Stimulated activated CD4-positive, alpha-beta T cell treated with anti-CD3 and anti-CD28 coated beads, Interleukin-12 subunit alpha, Interleukin-12 subunit beta, amount 100 ng/mL, for 4 hours (primary cell): ENCODE data around the gene LMF1.
"Not testable (repeated sequence)": the region's sequence is repeated elsewhere in the genome, so short reads cannot be mapped to it uniquely, and the experiment has no call there.

ENCODE experiments used
- DNase-seq: peaks from one replicate; pipeline ENCODE4 v3.0.0-alpha.2; 2020

LMF1 gene

DNA sequence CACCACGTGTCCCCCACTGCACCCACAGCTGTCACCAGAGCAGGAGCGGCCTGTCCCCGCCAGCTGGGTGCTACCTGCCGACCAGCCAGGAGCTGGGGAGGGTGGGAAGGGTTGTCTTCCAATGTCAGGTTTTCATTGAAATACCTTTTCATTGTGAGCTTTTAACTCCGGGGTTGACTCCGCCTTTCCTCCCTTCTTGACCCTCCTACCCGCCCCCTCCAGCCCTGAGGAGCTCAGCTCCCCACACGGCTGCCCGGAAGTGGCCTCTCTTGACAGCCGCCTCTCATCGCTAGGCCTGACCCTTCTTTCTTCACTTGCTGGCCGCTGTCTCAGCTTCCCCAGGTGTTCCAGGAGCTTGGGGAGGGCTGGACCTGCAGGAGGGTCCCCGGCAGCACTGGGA lies 149.0 kb downstream of the LMF1 start:
- DNase-seq = no peak

DNA sequence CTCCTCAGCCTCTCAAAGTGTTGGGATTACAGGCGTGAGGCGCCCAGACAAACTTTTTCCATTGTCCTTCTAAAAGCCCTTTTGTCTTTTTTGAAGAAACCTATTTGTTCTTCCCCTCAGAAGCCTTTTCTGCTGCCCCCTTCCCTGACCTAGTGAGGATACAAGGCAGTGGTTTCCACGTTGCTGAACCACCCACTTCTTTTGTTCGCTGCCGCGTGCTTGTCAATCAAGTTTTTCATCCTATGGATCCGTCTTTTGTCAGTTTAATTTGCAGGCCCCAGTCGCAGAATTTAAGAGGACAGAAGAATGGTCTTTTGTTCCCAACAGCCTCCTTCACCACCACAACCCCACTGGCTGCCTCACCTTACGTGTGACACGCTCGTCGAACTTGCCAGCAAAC lies 150.0 kb downstream of the LMF1 start:
- DNase-seq = no peak

DNA sequence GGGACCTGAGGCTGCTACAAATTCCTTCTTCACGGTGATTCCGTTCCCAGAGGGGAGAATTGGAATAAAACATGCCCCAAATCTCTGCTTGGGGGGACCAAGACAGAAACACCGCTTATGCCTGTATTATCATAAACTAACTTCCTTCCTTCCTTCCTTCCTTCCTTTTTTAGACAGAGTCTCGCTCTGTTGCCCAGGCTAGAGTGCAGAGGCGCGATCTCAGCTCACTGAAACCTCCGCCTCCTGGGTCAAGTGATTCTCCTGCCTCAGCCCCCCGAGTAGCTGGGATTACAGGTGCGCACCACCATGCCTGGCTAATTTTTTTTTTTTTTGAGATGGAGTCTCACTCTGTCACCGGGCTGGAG lies 150.8 kb downstream of the LMF1 start:
- not testable (repeated sequence) for DNase-seq

DNA sequence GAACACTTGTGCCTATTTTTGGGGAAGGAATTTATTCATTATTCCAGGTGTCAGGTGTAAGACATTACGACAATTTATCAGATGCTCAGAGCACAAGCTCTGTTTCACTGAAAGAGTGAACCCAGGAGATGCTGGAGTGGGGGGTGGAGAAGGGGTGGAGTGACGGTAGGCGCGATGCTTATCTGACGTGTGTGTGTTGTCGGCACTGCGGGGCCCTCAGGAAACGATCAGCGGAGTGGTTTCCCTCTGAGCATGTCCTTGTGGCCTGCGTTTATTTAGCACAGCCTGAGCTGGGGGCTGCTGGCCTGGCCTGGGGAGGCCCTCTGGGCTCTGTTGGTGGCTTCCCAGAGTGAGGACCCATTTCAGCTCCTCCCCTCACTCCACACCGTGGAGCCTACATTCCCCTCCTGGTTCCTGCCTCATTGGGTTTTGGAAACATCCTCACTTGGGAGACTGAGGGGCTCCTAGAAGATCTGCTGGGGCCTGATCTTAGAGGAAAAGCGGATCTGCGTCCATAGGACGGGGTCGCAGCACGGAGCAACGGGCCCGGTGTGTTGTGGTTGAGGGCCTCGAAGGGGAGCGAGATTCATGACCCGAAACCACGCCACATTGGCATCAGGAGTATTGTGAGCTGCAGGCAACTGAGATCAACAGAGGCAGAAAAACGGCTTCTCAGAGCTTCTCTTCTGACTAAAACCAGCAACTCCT lies 151.3 kb downstream of the LMF1 start:
- DNase-seq = no peak

DNA sequence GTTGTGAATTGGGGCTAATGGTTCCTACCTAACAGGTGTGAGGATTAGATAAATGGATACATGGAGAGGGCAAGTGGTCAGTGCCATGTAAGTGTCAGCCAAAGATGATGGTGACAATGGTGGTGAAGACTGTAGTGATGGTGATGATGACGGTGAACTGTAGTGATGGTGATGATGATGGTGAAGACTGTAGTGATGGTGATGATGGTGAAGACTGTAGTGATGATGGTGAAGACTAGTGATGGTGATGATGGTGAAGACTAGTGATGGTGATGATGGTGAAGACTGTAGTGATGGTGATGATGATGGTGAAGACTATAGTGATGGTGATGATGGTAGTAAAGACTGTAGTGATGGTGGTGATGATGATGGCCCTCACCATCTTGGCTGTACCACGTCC lies 152.2 kb downstream of the LMF1 start:
- no peak for DNase-seq

DNA sequence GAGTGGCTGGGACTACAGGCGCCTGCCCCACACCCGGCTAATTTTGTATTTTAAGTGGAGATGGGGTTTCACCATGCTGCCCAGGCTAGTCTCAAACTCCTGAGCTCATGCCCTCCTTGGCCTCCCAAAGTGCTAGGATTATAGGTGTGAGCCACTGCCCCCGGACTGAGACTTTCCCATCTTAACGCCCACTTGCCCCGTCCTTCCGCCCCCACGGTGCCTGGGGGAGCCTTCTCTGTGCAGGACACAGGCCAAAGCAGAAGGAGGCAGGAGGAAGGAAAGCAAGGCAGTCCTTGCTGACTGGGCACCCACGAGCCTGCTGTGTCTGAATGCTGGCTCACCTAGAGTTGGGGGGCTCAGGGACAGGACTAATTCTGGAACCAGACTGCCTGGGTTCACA lies 152.7 kb downstream of the LMF1 start:
- no peak for DNase-seq

DNA sequence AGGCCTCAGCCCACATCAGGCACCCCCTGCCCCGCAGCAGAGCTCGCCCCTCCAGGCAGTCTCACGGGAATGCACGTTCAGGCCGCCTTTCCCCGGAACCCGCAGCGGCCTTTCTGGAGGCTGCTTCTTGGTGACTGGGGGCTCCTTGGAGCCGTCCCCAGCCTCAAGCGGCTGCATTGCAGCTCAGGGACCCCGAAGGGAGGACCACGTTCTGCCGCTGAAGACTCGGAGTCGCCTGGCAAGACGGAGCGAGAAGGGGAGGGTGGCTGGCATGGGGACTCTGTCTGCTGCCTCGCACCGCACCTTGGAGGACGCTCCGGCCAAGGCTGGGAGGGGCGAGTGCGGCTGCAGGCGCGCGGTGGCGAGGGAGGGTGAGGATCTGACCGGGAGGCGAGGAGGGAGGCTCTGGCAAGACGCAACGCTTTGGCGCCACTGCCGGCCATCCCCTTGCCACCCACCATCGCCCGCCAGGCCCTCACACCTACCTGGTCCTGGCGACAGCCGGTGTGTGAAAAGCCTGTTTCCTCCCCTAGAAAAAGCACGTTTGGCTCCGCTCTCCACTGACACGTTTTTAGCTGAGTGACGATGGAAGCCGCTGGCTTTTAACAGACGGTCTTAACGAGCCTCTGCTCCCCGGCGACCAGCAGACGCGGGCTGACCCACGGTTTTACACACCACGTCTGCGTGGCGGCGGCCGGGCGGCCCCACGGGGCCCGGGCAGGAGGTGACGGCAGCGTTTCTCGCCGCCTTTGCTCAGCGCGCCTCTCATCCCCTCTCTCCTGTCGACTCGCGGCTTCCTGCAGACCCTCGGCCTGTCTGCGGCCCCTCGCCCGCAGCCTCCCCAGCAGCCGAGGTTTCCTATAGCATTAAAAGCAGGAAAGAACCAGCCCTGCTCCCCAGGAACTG lies 153.5 kb downstream of the LMF1 start:
- no peak for DNase-seq

DNA sequence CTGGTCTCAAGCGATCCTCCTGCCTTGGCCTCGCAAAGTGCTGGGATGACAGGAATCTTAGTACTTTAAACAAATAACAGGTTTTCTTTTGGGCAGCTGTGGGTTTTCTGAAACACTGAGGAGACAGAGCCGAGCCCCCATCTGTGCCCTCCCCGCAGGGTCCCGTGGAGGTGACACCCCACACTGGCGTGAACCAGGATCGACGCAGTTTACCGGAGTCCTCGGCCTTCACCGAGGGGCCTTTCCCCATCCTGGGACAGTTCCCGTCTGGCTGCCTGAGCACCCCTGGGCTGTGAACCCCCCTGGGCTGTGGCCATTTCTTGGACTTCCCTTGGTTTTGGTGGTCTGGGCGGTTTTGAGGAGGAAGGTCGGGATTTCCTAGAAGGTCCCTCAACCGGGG lies 154.9 kb downstream of the LMF1 start:
- DNase-seq = no peak

DNA sequence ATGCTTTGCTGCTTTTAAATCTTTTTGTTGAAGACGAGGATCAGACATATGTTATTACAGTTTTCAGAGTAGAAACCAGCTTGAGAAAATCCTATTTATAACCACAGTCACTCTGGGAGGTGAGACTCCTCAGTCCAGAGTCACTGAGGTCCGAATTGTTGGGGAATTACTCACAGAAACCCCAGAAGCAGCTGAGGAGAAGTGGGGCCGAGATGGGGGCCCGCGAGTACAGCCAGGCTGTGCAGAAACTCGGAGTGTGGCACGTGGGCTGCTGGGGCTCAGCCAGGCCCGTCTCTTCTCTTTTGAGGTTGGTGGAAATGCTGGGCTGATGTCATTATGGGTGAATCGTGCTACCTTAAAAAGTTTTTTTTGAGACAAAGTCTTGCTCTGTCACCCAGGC lies 155.8 kb downstream of the LMF1 start:
- no peak for DNase-seq

DNA sequence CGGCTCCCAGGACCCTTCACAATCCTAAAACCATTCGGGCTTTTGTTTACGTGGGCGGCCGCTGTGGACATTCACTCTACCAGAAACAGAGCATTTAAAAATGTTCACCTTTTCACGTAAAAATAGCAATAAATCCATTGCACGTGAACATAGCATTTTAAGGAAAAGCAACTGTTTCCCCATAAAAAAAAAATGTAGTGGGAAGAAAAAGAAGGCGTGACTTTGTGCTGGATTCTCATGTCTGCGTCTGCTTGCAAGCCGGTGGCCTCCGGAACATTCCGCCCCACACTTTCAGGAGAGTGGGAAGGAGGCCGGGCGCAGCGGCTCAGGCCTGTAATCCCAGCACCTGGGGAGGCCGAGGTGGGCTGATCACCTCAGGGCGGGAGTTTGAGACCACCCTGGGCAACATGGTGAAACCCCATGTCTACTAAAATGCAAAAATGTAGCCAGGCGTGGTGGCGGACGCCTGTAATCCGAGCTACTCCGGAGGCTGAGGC lies 156.8 kb downstream of the LMF1 start:
- no peak for DNase-seq

DNA sequence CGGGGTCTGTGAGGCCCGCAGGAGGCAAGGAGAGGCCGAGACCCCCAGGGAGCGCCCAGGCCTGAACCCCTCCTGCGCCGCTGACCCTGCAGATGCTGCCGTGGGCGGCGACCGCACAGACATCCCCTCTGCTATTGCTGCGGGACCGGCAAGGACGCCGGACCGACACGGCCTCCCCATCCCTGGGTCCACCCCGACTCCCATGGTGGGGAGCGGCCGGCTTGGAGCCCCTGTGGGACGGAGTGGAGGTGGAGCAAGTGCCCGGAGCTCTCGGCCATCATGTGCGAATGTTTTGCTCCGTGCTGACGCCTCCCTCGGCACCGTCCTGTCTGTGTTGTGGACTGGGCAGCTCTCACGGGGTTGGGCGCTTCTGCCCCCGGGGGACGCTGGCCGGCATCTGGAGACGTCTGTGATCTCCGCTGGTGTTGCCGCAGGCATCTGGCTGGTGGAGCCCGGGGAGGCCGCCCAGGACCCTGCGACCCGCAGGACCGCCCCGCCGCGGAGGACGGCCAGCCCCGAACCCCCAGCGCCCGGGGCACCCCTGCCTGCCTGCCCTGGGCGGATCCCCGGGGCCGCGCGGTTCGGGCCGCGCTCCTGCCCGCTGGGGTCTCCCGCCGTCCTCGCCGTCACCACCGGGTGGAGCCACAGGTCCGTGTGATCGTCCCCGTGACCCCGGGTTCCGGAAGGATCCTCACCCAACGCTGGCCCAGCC lies 157.4 kb downstream of the LMF1 start:
- DNase-seq = peak; percentile 58

DNA sequence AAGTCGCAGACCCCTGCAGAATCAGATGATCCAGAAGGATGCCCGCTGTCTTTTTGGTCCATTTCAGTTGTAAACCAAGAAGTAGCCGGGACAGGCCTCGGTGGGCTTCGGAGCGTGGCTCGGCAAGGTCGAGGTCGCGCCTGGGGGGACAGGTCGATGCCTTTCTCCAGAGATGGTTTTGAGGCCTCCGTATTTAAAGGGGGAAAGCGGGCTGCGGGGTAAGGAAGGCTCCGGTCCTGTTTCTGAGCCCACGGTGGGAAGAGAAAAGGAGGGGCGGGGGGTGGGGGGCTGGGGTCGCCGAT lies 162.7 kb downstream of the LMF1 start:
- DNase-seq = no peak

DNA sequence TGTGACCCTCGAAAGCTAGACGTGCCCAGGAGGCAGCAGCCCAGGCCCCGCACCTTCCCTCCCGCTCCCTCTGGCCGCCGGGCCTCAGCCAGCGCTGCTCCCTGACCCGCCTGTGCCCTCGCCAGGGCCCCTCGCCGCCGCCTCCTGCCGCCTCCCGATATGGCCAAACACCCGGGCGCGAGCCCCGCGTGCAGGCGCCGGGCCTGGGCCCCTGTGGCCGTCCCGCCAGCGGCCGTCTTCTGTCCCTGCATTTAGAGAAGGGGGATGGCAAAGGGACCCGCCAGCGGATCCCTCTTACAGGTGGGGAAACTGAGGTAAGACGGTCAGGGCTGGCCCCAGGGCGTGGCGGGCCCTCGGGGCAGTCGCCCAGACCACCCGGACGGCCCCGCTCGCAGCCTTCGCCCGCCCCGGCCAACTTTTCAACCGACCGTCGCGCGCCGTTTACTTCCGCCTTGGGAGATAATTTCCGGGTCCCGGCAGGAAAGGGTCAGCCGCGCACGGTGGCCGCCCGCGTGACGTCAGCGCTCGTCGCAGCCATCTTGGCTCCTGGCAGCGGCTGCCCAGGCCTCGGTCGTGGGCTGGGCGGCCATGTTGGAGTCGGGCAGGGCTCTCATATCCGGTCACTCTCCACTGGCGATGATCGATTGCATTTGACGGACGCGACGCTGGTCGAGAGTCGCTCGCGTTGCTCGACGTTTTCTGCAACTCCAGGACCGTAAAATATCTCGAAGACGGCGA lies 163.3 kb downstream of the LMF1 start:
- peak; percentile 82 for DNase-seq

DNA sequence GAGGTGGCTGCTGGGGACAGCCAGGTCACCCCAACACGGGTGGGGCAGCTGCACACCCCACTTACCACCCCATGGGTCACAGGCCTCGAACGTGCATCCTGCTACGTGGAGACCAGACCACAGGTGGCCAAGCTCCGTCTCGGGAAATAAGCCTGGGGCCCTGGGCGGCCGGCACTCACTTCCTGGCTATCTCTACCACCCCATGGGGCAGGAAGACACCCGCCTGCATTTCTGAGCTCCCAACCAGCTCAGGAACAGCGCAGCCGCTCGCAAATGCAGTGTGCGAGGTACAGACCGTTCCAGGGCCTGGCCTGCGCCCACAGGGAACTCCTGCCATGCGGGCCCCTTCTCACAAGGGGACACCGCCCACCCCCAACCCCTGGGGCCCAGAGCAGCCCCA lies 165.3 kb downstream of the LMF1 start:
- no peak for DNase-seq

DNA sequence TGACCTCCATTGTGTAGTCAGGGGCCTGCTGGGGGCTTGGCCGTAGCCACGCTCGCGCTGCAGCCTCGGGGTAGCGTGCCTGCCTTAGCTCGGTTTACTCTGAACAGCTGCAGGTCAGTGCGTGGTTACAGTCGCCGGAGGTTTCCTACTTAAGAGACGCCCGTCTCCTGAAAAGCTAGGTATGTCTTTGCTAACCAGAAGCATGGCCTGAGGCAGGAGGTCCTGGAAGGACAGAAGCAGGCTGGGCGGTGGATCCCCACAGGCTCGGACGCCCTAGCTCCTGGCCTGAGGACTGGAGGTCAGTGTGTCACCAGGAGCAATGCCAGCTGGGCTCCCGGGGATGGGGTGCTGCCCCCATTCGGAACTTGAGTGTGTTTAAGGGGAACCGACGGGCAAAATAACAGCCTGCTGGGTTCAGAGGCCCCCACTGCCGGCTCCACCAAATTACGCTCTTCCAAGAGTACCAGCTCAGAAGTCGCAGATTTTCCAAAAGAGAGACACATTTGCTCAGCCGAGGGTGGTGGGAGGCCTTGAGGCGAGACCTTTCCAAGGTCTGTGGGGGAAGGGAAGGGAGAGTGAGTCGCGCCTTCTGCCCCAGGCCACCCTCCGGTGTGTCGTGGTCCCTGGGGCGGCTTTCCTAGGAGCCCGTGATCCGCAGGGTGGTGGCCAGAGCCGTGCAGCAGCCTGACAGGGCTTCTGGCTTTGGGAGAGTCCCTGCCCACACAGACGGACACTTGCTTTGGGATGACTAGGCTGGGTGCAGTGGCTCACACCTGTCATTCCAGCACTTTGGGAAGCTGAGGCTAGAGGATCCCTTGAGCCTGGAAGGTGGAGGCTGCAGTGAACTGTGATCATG lies 166.4 kb downstream of the LMF1 start:
- DNase-seq = no peak

DNA sequence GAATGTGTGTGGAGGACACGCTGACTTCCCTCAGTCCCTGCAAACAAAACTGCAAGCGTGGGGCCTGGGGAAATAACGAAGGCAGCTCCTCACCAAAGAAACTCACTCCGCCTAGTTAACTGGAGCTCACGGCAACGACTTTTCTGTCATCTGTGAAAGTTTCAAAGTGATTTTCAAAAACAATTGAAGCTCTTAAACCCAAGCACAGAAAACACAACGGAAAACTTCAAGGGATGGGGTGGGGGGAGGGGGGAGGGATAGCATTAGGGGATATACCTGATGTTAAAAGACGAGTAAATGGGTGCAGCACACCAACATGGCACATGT lies 167.1 kb downstream of the LMF1 start:
- DNase-seq = no peak
